ENCODE results near the gene GDNF.

GDNF gene

GRCh38 chr5:37833990-37834389, 5.9 kb downstream of the GDNF start:
- TF ChIP-seq POLR2AphosphoS5 (IDR thresholded peaks at IDR 0.05; ENCODE audit: low read depth), result no peak
- no peak for TF ChIP-seq SPI1 (IDR thresholded peaks at IDR 0.05; ENCODE audit: borderline replicate concordance, low read depth)
- TF ChIP-seq, protein P1, sequence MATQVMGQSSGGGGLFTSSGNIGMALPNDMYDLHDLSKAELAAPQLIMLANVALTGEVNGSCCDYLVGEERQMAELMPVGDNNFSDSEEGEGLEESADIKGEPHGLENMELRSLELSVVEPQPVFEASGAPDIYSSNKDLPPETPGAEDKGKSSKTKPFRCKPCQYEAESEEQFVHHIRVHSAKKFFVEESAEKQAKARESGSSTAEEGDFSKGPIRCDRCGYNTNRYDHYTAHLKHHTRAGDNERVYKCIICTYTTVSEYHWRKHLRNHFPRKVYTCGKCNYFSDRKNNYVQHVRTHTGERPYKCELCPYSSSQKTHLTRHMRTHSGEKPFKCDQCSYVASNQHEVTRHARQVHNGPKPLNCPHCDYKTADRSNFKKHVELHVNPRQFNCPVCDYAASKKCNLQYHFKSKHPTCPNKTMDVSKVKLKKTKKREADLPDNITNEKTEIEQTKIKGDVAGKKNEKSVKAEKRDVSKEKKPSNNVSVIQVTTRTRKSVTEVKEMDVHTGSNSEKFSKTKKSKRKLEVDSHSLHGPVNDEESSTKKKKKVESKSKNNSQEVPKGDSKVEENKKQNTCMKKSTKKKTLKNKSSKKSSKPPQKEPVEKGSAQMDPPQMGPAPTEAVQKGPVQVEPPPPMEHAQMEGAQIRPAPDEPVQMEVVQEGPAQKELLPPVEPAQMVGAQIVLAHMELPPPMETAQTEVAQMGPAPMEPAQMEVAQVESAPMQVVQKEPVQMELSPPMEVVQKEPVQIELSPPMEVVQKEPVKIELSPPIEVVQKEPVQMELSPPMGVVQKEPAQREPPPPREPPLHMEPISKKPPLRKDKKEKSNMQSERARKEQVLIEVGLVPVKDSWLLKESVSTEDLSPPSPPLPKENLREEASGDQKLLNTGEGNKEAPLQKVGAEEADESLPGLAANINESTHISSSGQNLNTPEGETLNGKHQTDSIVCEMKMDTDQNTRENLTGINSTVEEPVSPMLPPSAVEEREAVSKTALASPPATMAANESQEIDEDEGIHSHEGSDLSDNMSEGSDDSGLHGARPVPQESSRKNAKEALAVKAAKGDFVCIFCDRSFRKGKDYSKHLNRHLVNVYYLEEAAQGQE (IDR thresholded peaks at IDR 0.05; ENCODE audit: insufficient replicate concordance, low read depth), result no peak
- no peak for TF ChIP-seq GABPA (IDR thresholded peaks at IDR 0.05; ENCODE audit: low read depth)
- TF ChIP-seq, protein P2, sequence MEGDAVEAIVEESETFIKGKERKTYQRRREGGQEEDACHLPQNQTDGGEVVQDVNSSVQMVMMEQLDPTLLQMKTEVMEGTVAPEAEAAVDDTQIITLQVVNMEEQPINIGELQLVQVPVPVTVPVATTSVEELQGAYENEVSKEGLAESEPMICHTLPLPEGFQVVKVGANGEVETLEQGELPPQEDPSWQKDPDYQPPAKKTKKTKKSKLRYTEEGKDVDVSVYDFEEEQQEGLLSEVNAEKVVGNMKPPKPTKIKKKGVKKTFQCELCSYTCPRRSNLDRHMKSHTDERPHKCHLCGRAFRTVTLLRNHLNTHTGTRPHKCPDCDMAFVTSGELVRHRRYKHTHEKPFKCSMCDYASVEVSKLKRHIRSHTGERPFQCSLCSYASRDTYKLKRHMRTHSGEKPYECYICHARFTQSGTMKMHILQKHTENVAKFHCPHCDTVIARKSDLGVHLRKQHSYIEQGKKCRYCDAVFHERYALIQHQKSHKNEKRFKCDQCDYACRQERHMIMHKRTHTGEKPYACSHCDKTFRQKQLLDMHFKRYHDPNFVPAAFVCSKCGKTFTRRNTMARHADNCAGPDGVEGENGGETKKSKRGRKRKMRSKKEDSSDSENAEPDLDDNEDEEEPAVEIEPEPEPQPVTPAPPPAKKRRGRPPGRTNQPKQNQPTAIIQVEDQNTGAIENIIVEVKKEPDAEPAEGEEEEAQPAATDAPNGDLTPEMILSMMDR (IDR thresholded peaks at IDR 0.05; ENCODE audit: insufficient read depth, low read length), result no peak
- no peak for DNase-seq (ENCODE audit: low read depth in 1 of 2, low spot score in 1 of 2)
- H3K4me3 ChIP-seq (replicated peaks; ENCODE audit: insufficient read depth, low read length), result no peak overlapping the region
- H3K27ac ChIP-seq (replicated peaks), result no peak overlapping the region
- H3K27me3 ChIP-seq (ENCODE audit: insufficient read depth, poor library complexity, severe bottlenecking), result peaks cover 73% of the 10 kb centered on the region

DNA sequence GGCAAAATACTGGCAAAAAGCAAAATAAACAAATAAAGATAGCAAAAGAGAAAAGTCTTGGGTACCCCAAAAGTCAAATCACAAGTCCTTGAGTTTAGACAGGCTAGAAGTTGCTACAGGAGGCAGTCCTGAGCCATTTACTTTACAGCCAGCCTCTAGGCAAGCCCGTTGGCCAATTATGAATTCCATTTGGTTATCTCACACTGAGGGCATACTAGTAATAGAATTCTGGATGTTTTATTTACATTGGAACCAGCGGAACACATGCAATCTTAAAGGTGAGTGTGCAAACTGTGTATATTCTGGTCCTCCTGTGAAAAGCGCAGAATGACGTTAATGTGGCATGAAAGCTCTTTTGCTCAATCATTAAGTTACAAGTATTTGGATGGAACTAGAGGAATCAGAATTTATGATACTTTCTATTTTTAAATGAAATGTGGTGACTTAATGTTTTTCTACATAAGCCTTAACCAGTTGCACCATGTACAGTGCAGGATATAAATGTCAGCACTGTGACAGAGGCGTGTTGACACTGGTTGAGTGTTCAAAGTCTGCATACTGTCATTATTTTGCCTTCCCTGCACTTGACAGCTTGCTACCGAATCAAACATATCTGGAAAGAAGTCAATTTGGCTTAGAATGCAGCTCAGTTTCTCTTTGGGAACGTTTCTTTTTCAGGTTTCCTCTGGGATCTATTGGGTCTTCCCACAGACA, 7.9 kb downstream of the GDNF start:
- TF ChIP-seq, protein P1 (IDR thresholded peaks at IDR 0.05; ENCODE audit: insufficient replicate concordance, low read depth), result no peak
- TF ChIP-seq POLR2AphosphoS5 (IDR thresholded peaks at IDR 0.05; ENCODE audit: low read depth) (no peak), SPI1 (IDR thresholded peaks at IDR 0.05; ENCODE audit: borderline replicate concordance, low read depth) (no peak), GABPA (IDR thresholded peaks at IDR 0.05; ENCODE audit: low read depth) (no peak)
- TF ChIP-seq, protein P2 (IDR thresholded peaks at IDR 0.05; ENCODE audit: insufficient read depth, low read length), result no peak
- H3K27me3 ChIP-seq (ENCODE audit: insufficient read depth, poor library complexity, severe bottlenecking), result peaks cover 59% of the 10 kb centered on the region
- H3K27ac ChIP-seq (replicated peaks), result no peak overlapping the region
- no peak for DNase-seq (ENCODE audit: low read depth in 1 of 2, low spot score in 1 of 2)
- no peak overlapping the region for H3K4me3 ChIP-seq (replicated peaks; ENCODE audit: insufficient read depth, low read length)

GRCh38 chr5:37830348-37830747, 9.5 kb downstream of the GDNF start:
- H3K4me3 ChIP-seq (replicated peaks; ENCODE audit: insufficient read depth, low read length), result no peak overlapping the region
- no peak for TF ChIP-seq GABPA (IDR thresholded peaks at IDR 0.05; ENCODE audit: low read depth)
- TF ChIP-seq, protein P2 (IDR thresholded peaks at IDR 0.05; ENCODE audit: insufficient read depth, low read length), result no peak
- TF ChIP-seq, protein P1 (IDR thresholded peaks at IDR 0.05; ENCODE audit: insufficient replicate concordance, low read depth), result no peak
- no peak for TF ChIP-seq POLR2AphosphoS5 (IDR thresholded peaks at IDR 0.05; ENCODE audit: low read depth)
- no peak for TF ChIP-seq SPI1 (IDR thresholded peaks at IDR 0.05; ENCODE audit: borderline replicate concordance, low read depth)

More at GRCh38 chr5:37830348-37830747, 9.5 kb downstream of the GDNF start:
- Histone ChIP-seq H3K27me3 (ENCODE audit: insufficient read depth, poor library complexity, severe bottlenecking) (peaks cover 43% of the 10 kb centered on the region), H3K27ac (replicated peaks) (no peak overlapping the region)
- DNase-seq (ENCODE audit: low read depth in 1 of 2, low spot score in 1 of 2), result no peak

Measured in HL-60 (cell line).